Muscle of arm (tissue), 12 donors: ENCODE measurements around the gene VPS37C. TPM values are rescaled to one million over a fixed set of nuclear protein-coding genes. Genes with fewer than 3 reads are reported as not detected.
A peak's percentile ranks its signal among the peaks of the same experiment; 100 is the strongest.
"Not testable (repeated sequence)": the region's sequence is repeated elsewhere in the genome, so short reads cannot be mapped to it uniquely, and the experiment has no call there.

ENCODE experiments used
- DNase-seq: peaks from one replicate; pipeline ENCODE4 v3.0.0-alpha.2; 2013
- polyA plus RNA-seq, 12 donors: library from polyadenylated mRNA; unstranded; fragments of 120-200 nt; gene quantifications; one replicate each; pipeline ENCODE4 v1.2.1, GENCODE V29; 2013; ENCODE audit not compliant: insufficient read length in 12 of 12

VPS37C gene
- polyA plus RNA-seq, 12 donors, result 13.3 to 21.1 (median 15.7) TPM; not detected in 1

DNA sequence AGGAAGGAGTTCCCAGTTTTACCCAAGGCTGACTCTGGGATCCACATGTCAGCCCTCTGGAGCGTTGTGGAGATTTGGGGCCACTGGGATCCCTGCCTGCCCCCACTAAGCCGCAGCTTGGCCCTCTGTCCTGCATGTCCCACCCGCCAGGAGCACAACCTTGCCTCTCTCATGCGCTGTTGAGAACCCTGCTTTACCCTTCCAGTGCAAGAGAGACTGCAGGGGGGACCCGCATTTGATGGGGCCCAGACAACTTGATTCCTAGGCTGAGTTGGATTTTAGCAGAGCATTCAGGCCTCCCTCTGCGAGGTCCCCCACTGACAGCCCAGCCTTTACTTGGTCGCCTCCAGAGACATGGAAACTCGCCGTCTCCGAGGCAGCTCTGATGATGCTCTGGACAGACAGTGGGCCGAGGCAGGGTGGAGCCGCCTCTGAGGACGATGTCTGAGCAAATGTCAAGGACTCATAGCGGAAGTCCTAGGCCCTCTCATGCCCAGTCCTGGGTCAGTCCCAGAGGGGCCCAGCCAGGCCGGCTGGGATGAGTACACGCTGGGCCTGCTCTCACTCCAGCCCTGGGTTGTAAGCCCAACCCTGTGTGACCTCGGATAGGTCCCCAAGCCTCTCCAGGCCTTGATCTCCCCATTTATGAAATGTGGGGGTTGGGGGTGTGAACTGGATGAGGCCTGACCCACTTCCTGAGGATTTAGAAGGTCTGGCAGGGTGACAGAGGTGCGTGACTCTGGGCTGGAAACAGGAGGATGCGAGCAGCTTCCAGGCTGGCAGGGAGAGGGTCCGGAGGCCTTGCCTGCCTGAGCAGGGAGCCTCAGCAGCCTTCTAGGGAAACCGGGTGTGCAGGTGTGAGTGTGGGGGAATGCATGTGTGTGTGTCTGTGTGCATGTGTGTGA lies 58.3 kb downstream of the VPS37C start:
- DNase-seq, result no peak

GRCh38 chr11:61098778-61099177 lies 62.4 kb downstream of the VPS37C start:
- DNase-seq, result no peak

GRCh38 chr11:61098261-61098660 lies 63.0 kb downstream of the VPS37C start:
- DNase-seq, result not testable (repeated sequence)

GRCh38 chr11:61095021-61095420 lies 66.2 kb downstream of the VPS37C start:
- DNase-seq, result no peak

DNA sequence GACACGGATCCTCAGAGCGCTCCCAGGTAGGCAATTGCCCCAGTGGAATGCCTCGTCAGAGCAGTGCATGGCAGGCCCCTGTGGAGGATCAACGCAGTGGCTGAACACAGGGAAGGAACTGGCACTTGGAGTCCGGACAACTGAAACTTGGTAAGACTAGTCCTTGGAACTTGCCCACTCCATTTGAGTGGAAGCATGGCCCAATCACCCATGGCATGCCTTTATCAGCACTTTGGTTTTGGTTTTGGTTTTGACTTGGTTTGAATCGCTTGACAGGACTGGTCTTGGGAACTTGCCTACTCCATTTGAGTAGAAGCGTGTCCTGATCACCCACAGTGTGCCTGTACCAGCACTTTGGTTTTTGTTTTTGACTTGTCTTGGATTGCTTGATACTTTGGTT lies 67.1 kb downstream of the VPS37C start:
- DNase-seq, result not testable (repeated sequence)

GRCh38 chr11:61092908-61093763 lies 68.1 kb downstream of the VPS37C start:
- DNase-seq, result no peak

DNA sequence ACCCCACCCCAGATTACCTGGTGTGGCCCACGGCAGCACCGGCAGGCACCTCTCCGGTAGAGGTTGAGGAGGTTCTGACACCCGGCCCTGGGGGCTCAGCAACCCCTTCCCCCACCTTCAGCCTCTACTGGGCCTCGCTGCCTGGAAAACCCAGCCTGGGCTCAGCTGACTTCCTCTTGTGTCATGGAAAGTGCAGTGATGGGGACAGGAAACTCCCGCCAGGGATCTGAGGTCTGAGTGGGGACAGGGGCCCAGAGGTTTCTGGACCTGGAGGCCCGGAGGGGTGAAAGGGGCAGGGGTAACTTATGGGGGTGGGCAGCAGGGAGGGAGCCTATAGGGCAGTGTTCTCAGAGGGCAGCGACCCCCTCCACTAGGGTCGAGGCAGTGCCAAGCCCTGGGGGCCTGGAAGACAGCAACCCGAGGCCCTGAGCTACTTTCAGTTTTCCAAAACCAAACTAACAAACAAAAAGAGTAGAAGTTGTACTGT lies 68.9 kb downstream of the VPS37C start:
- peak; percentile 10 for DNase-seq

GRCh38 chr11:61091373-61092279 lies 69.6 kb downstream of the VPS37C start:
- no peak for DNase-seq

DNA sequence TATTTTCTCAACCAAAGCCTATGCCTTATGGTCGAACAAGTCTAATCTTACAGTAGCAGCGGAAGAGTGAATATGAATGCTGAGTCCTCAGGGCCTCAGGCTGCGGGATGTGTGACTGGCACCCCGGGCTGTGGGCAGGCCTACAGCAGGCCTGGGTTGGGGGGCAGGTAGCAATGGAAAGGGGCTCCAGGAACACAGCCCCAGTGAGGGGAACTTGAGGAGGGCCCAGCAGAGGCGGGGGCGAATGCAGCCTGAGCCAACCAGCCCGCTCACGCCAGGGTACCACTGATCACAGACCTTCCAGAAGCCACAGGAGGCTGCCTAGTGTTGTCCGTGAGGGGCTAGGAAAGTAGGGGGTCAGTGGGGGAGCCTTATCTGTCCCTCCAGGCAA lies 70.2 kb downstream of the VPS37C start:
- DNase-seq, result no peak

GRCh38 chr11:61090521-61090920 lies 70.7 kb downstream of the VPS37C start:
- no peak for DNase-seq

GRCh38 chr11:61089806-61090491 lies 71.3 kb downstream of the VPS37C start:
- DNase-seq, result no peak

- DNase-seq, result no peak
Measured at GRCh38 chr11:61087426-61088119, 73.7 kb downstream of the VPS37C start.

GRCh38 chr11:61083601-61084147 lies 77.6 kb downstream of the VPS37C start:
- DNase-seq, result no peak

- no peak for DNase-seq
Measured at GRCh38 chr11:61082931-61083531, 78.2 kb downstream of the VPS37C start.

DNA sequence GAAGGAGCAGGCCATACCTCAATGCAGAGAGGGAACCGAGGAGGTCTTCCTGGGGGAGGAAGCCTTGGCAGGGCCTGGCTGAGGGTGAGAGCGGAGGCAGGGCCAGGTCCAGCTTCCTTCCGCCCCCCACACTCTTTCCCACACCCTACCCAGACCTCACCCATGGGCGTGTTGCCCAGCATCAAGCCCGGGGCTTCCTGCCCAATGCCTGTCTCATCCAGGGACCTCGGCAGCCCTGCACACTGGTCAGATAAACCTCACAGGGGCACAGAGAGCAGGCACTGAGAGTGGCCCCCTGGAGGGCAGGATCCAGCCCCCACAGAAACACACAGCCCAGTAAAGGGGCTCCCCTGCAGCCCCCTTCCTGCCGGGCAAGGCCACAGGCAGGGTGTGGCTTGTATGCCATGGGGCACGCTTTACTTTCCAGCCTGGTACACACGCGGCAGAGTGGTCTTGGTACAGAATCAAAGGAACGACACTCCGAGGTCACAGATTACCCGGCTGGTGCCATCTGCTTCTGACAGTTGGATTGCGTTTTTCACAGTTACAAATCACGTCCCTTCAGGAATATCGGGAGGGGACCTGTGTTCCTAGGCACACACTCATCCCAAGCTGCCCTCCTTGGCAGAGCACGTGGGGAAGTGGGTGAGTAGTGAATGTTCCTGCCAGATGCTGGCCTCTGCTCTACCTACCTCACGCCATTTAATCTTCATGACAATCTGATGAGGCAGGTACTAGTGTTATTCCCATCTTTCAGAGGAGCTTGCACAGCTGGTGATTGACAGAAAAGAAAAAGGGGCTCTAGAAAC lies 79.0 kb downstream of the VPS37C start:
- no peak for DNase-seq

DNA sequence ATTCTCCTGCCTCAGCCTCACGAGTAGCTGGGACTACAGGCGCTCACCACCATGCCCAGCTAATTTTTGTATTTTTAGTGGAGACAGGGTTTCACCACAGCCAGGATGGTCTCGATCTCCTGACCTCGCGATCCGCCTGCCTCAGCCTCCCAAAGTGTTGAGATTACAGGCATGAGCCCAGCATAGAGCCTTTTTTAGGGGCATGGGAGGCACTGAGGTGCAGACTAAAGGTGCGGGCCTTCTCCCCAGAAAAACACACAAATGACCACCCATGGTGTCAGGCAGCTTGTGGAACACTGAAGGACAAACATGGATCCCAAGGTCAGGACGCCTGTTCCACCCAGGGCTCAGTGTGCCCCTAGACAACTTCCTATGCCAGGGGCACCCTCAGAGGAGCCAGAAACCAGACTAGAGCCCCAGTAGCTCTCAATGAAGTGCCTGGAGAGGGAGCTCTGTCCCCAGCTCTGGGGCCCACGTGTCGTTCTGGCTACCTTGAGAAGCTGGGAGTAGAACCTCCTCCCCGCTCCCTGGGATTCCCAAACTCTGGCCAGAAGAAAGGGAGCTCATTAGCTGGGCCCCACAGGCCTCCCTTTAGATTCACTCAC lies 80.1 kb downstream of the VPS37C start:
- DNase-seq, result no peak

GRCh38 chr11:61080526-61080925 lies 80.7 kb downstream of the VPS37C start:
- no peak for DNase-seq
